Cardiac muscle cell (in vitro differentiated cells and primary cell): Measurements from ENCODE around the gene UBE3D. TPM values are rescaled to one million over a fixed set of nuclear protein-coding genes. Genes with fewer than 3 reads are reported as not detected.

Experiments
- DNase-seq, 2 donors: peaks; one replicate each; pipeline versions ENCODE4 v3.0.0 to v3.0.0-alpha.2; 2010 to 2017; ENCODE audit warnings: low read depth in 1 of 2, low spot score in 1 of 2
- H3K27ac ChIP-seq: fragments of 200-600 bp; sonication (generic); 2 replicates; pipeline ENCODE4 v1.5.1; 2016
- H3K27me3 ChIP-seq: fragments of 200-600 bp; sonication (generic); 2 replicates; pipeline ENCODE4 v1.6.0; 2016; ENCODE audit warnings: control low read depth
- H3K36me3 ChIP-seq: fragments of 200-600 bp; sonication (generic); 2 replicates; pipeline ENCODE4 v1.5.1; 2016; ENCODE audit warnings: control low read depth
- H3K4me1 ChIP-seq: fragments of 200-600 bp; sonication (generic); 2 replicates; pipeline ENCODE4 v1.8.1; 2017; ENCODE audit warnings: low read depth, mild to moderate bottlenecking, mixed run types
- H3K4me3 ChIP-seq: fragments of 200-600 bp; sonication (generic); 2 replicates; pipeline ENCODE4 v1.5.1; 2016; ENCODE audit warnings: mild to moderate bottlenecking
- H3K9me3 ChIP-seq: fragments of 200-600 bp; sonication (generic); 2 replicates; pipeline ENCODE4 v1.5.1; 2017; ENCODE audit warnings: low read depth, mild to moderate bottlenecking, control low read depth
- polyA plus RNA-seq: library from polyadenylated mRNA; unstranded; fragments of >200 nt; fragmentation: Nextera tagmentation; extraction: Ambion mirVana; gene quantifications from 2 replicates; pipeline ENCODE4 v1.2.1, GENCODE V29; 2016
- total RNA-seq: library from RNA; depleted of rRNA; stranded (reverse); fragments of >200 nt; gene quantifications from 2 replicates; pipeline ENCODE4 v1.2.3, GENCODE V29; 2016
- TF ChIP-seq, protein P1 (sequence below): IDR thresholded peaks from 2 replicates; pipeline ENCODE4 v1.5.1; 2012; ENCODE audit warnings: low read depth, mild to moderate bottlenecking, low read length

UBE3D gene
- total and polyA plus RNA-seq, 2 experiments from 2014 or later = 14.5 to 19.5 TPM

- TF ChIP-seq, protein P1, sequence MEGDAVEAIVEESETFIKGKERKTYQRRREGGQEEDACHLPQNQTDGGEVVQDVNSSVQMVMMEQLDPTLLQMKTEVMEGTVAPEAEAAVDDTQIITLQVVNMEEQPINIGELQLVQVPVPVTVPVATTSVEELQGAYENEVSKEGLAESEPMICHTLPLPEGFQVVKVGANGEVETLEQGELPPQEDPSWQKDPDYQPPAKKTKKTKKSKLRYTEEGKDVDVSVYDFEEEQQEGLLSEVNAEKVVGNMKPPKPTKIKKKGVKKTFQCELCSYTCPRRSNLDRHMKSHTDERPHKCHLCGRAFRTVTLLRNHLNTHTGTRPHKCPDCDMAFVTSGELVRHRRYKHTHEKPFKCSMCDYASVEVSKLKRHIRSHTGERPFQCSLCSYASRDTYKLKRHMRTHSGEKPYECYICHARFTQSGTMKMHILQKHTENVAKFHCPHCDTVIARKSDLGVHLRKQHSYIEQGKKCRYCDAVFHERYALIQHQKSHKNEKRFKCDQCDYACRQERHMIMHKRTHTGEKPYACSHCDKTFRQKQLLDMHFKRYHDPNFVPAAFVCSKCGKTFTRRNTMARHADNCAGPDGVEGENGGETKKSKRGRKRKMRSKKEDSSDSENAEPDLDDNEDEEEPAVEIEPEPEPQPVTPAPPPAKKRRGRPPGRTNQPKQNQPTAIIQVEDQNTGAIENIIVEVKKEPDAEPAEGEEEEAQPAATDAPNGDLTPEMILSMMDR = no peak
- Histone ChIP-seq H3K27me3 (no peaks in the 10 kb centered on the region), H3K9me3 (no peaks in the 10 kb centered on the region), H3K27ac (no peak overlapping the region), H3K4me1 (no peaks in the 10 kb centered on the region), H3K4me3 (no peak overlapping the region), H3K36me3 (no peaks in the 10 kb centered on the region)
- DNase-seq = no peak
Observed at GRCh38 chr6:82996156-82996555, 69.5 kb downstream of the UBE3D start.

GRCh38 chr6:82995066-82995465, 70.6 kb downstream of the UBE3D start:
- Histone ChIP-seq H3K27me3 (no peaks in the 10 kb centered on the region), H3K9me3 (no peaks in the 10 kb centered on the region), H3K4me1 (no peaks in the 10 kb centered on the region), H3K27ac (no peak overlapping the region), H3K4me3 (no peak overlapping the region), H3K36me3 (no peaks in the 10 kb centered on the region)
- TF ChIP-seq, protein P1 = no peak
- DNase-seq = no peak

DNA sequence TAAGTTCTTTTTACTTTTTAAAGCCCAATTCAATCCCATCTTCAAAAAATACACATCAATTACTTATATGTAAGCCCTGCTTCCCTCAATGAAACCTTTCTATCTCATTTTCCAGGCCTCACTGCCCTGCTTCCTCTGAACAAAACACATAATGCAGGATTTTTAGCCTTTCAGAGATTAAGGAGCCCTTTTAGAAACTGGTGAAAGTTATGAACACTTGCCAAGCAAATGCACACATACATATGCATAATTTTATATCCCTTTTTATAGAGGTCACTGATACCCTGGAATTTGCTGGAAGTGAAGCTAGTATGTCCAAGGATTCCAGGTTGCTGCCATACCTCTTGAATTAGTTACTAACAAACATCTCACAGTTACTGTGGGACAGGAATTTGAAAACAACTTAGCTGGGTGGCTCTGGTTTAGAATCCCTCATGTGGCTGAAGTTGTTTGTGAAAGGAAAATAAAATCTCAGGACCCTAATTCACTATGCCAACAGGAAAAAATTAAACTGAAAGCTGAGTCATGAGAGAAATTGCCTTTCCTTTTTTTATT, 75.8 kb downstream of the UBE3D start:
- Histone ChIP-seq H3K4me3 (no peak overlapping the region), H3K4me1 (peaks cover 7% of the 10 kb centered on the region), H3K36me3 (no peaks in the 10 kb centered on the region), H3K9me3 (no peaks in the 10 kb centered on the region), H3K27ac (no peak overlapping the region), H3K27me3 (no peaks in the 10 kb centered on the region)
- no peak for DNase-seq
- TF ChIP-seq, protein P1 = no peak

GRCh38 chr6:82988930-82989351, 76.7 kb downstream of the UBE3D start:
- Histone ChIP-seq H3K4me1 (peaks cover 7% of the 10 kb centered on the region), H3K27ac (peak overlapping the region; percentile 5), H3K27me3 (no peaks in the 10 kb centered on the region), H3K9me3 (no peaks in the 10 kb centered on the region), H3K4me3 (no peak overlapping the region), H3K36me3 (no peaks in the 10 kb centered on the region)
- TF ChIP-seq, protein P1 = no peak
- peak in 1 of 2 donors; percentile 43 for DNase-seq

GRCh38 chr6:82987951-82988350, 77.7 kb downstream of the UBE3D start:
- Histone ChIP-seq H3K27ac (no peak overlapping the region), H3K4me3 (no peak overlapping the region), H3K9me3 (no peaks in the 10 kb centered on the region), H3K27me3 (no peaks in the 10 kb centered on the region), H3K4me1 (peaks cover 7% of the 10 kb centered on the region), H3K36me3 (no peaks in the 10 kb centered on the region)
- peak in 1 of 2 donors; percentile 8 for DNase-seq
- TF ChIP-seq, protein P1 = no peak
